GM12873 (cell line): ENCODE measurements around the gene LMBRD2.

Source experiments
- CTCF ChIP-seq: IDR thresholded peaks from 2 replicates; pipeline ENCODE4 v1.5.1; 2012; ENCODE audit warnings: low read depth, mild to moderate bottlenecking, moderate library complexity, low read length, control low read depth; ENCODE audit not compliant: insufficient read depth; ENCODE audit errors: missing control alignments

LMBRD2 gene

DNA sequence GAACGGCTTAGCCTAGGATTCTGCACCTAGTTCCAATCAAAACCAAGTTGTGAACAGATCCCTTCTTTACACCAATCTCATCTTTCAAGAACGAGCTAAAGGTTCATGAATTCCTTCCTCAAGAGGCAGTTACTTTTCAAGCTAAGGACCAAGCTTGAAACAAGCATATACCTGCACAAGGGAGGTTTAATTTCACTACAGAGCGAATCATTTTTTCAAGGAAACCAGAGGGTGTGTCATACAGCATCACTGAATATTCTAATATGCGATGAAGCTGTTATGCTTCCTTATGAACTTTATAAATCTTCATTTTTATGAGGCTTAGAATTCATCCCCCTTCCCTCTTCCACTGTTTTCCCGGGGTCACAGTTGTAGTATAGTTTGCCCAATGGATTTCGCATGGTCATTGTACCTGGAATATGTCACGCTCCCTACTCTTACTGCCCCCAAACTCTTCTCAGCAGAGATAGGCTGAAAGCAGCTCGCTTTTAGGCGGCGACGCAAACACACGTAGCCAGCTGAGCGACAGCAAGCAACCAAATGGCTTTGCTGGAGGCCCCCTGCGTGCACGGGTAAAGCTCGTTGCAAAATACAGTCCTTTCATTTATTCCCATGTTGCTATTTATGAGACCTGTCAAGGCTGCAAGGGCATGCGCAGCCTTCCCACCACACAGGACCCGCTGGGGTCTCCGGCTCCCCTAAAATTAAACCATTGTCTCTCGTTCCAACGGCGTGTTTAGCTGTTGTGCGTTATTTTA lies 832 bp downstream of the LMBRD2 start:
- TF ChIP-seq CTCF = no peak

- TF ChIP-seq CTCF = no peak
Measured at GRCh38 chr5:36147681-36148080, 4.0 kb downstream of the LMBRD2 start.

GRCh38 chr5:36146390-36146789 lies 5.3 kb downstream of the LMBRD2 start:
- TF ChIP-seq CTCF = no peak

- no peak for TF ChIP-seq CTCF
Measured at GRCh38 chr5:36145311-36145710, 6.4 kb downstream of the LMBRD2 start.

DNA sequence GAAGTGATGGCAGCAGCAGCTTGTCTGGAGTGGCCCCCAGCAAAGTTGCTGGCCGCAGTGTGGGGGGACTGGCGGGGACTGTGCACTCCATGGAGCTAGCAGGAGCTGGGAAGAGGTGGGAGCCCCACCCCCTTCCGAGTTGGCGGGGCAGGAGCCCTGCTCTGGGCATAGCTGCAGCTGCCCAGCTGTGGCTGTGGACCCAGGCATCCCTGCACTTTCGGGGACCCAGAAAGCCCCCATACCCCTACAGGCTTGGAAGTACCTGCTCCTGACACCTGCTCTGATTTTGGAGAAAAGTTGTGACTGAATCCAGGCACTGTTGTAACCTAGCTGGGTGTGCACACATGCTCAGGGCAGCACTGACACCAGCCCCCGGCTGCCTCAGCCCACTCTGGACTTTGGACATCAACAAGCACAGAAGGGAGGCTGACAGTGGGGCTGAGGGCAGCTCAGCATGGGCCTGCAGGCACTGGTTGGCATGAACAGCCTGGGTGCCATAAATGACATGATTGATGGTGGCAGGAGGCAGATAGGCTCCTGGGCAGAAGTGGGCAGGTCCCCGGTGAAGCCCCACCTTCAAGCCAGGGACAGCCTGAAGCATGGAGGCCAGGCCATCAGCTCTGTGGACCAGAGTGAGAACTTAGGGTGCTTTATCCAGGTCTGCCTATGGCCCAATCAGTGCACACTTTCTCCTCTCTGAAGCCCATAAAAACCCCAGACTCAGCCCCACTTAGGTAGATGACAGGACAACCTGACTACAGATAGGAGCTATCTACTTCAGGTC lies 12.6 kb downstream of the LMBRD2 start:
- TF ChIP-seq CTCF = no peak

DNA sequence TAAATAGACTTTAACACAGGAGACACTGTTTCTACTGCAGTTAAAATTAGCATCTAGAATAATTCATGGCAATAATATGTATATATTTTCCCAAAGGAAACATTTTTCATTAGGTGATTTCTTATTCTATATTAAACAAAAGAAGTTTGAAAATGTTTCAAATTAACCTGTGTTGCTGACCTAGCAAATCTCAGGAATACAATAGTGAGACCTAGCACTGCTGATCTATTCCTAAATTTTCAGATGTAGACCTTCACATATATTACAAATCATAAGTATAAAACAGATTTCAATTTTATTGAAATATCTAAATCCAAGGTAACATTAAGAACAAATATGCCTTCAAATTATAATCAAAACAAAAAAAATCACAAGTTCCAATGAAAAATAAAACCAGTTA lies 15.1 kb downstream of the LMBRD2 start:
- TF ChIP-seq CTCF = no peak

GRCh38 chr5:36135988-36136387 lies 15.7 kb downstream of the LMBRD2 start:
- no peak for TF ChIP-seq CTCF
